Measurements from ENCODE around the gene PCNX2.

GRCh38 chr1:233300326-233300725 is 4.8 kb upstream of the PCNX2 start:
- TF ChIP-seq YY1 (IDR thresholded peaks at IDR 0.05; ENCODE audit: insufficient read depth, insufficient replicate concordance, low read depth, low read length) (no peak), ZSCAN5A (CRISPR knock-in tag; IDR thresholded peaks at IDR 0.05; ENCODE audit: borderline replicate concordance) (no peak), EZH2 (conservative IDR thresholded peaks at IDR 0.05; ENCODE audit: low read depth, low read length) (no peak), KDM1A (CRISPR knock-in tag; IDR thresholded peaks at IDR 0.05) (no peak), ZSCAN31 (CRISPR knock-in tag; IDR thresholded peaks at IDR 0.05; ENCODE audit: low read depth) (no peak), CTCF (CRISPR knock-in tag; IDR thresholded peaks at IDR 0.05) (no peak), SIN3A (IDR thresholded peaks at IDR 0.05; ENCODE audit: borderline replicate concordance, low read depth, low read length) (no peak), MBNL3 (CRISPR knock-in tag; conservative IDR thresholded peaks at IDR 0.05) (no peak)
